Panc1 (cell line): ENCODE data around the gene DLGAP3. TPM values are rescaled to one million over a fixed set of nuclear protein-coding genes. Genes with fewer than 3 reads are reported as not detected.

Experiments used
- ATAC-seq: fragments of 200-7000 bp; cut with Tn5 transposase; 2 replicates; pipeline ENCODE4 v1.9.1; 2020; ENCODE audit warnings: mild to moderate bottlenecking, moderate library complexity
- Bru-seq: library from RNA; stranded (reverse); fragments of 400-500 nt; gene quantifications from one replicate; lab custom pipeline; 2021; lab: Mats Ljungman, UMichigan
- BruChase-seq, 2 experiments: library from RNA; stranded (reverse); fragments of 400-500 nt; gene quantifications; one replicate each; lab custom pipeline; 2021; lab: Mats Ljungman, UMichigan
- BruUV-seq: library from RNA; stranded (reverse); fragments of 400-500 nt; replicated peaks from 2 replicates; lab custom pipeline; 2021; lab: Mats Ljungman, UMichigan
- CTCF ChIA-PET: fragments of 300-600 bp; sonication (Branson Sonifier 250); formaldehyde crosslinking; loops from one replicate; lab custom pipeline; 2022; ENCODE audit warnings: antibody characterized with exemption; lab: Charles Lee
- POLR2A ChIA-PET: fragments of 300-600 bp; sonication (Branson Sonifier 250); formaldehyde crosslinking; loops from one replicate; lab custom pipeline; 2022; ENCODE audit warnings: antibody characterized with exemption; lab: Charles Lee
- DNase-seq: peaks from one replicate; pipeline ENCODE4 v3.0.0-alpha.2; 2010; ENCODE audit warnings: low read depth, low spot score
- H3K27ac ChIP-seq: 2 replicates; pipeline ENCODE4 v1.5.1; 2011; ENCODE audit warnings: mild to moderate bottlenecking, low read length, inconsistent platforms
- H3K27me3 ChIP-seq: fragments of 200-500 bp; sonication (Bioruptor generic); 2 replicates; pipeline ENCODE4 v1.6.0; 2014; ENCODE audit warnings: low read length, inconsistent platforms; ENCODE audit not compliant: control insufficient read depth, insufficient read depth
- H3K36me3 ChIP-seq: fragments of 200-500 bp; sonication (Bioruptor generic); 2 replicates; pipeline ENCODE4 v1.5.1; 2014; ENCODE audit warnings: inconsistent platforms, mild to moderate bottlenecking, low read length, moderate library complexity; ENCODE audit not compliant: control insufficient read depth, insufficient read depth
- H3K4me1 ChIP-seq: 2 replicates; pipeline ENCODE4 v1.5.1; 2011; ENCODE audit warnings: inconsistent platforms, mild to moderate bottlenecking, low read length, moderate library complexity; ENCODE audit not compliant: control insufficient read depth, insufficient read depth
- H3K4me3 ChIP-seq, 2 experiments: 2 replicates each; pipeline ENCODE4 v1.5.1; 2011 to 2012; ENCODE audit warnings: low read depth in 2 of 2, low read length in 2 of 2, mild to moderate bottlenecking in 2 of 2, inconsistent platforms in 1 of 2, moderate library complexity in 1 of 2
- H3K9me3 ChIP-seq: fragments of 200-500 bp; sonication (Bioruptor generic); 2 replicates; pipeline ENCODE4 v1.5.1; 2014; ENCODE audit warnings: low read depth, mild to moderate bottlenecking, inconsistent platforms, low read length, moderate library complexity; ENCODE audit not compliant: control insufficient read depth, insufficient read depth
- CTCF ChIP-seq: fragments of 450-650 bp; IDR thresholded peaks from 2 replicates; pipeline ENCODE4 v1.5.1; 2017; ENCODE audit warnings: mild to moderate bottlenecking
- POLR2AphosphoS5 ChIP-seq: IDR thresholded peaks from 2 replicates; pipeline ENCODE4 v1.6.1; 2012; ENCODE audit warnings: mild to moderate bottlenecking, low read depth, low read length, moderate library complexity
- REST ChIP-seq, 2 experiments: IDR thresholded peaks; 2 replicates each; pipeline ENCODE4 v1.6.1; 2011 to 2012; ENCODE audit warnings: low read depth in 2 of 2, control low read depth in 1 of 2, low read length in 1 of 2, mild to moderate bottlenecking in 1 of 2, moderate library complexity in 1 of 2; ENCODE audit not compliant: insufficient read depth in 1 of 2
- SIN3A ChIP-seq: IDR thresholded peaks from 2 replicates; pipeline ENCODE4 v1.6.1; 2012; ENCODE audit warnings: low read depth, mild to moderate bottlenecking, low read length, moderate library complexity, borderline replicate concordance; ENCODE audit not compliant: insufficient read depth
- TCF7L2 ChIP-seq: IDR thresholded peaks from 2 replicates; pipeline ENCODE4 v1.6.1; 2011; ENCODE audit warnings: mild to moderate bottlenecking, low read depth, low read length, inconsistent platforms
- in situ Hi-C: cut with HindIII; loops from 2 replicates; pipeline ENCODE4 v1.10.0; 2016; ENCODE audit warnings: low sequenced_read_pairs, low pct_unique_long_range_greater_than_20kb
- intact Hi-C: fragments of 100-400 bp; cut with micrococcal nuclease; formaldehyde crosslinking; loops from one replicate; pipeline ENCODE4 v1.10.0; 2022; ENCODE audit not compliant: unreplicated experiment
- long read RNA-seq: library from polyadenylated mRNA; unstranded; transcript quantifications from one replicate; pipeline ENCODE4 v2.0.0, GENCODE V29; 2021; ENCODE audit not compliant: unreplicated experiment
- polyA plus RNA-seq: library from polyadenylated mRNA; unstranded; fragments of >200 nt; gene quantifications from one replicate; pipeline ENCODE4 v1.2.1, GENCODE V29; 2012; ENCODE audit warnings: missing spikeins; ENCODE audit not compliant: insufficient read length
- total RNA-seq: library from RNA; stranded (reverse); gene quantifications from one replicate; pipeline ENCODE4 v1.2.1, GENCODE V29; 2021; ENCODE audit not compliant: unreplicated experiment

The DLGAP3 gene
- 0.87 TPM for total RNA-seq
- polyA plus RNA-seq: 0.33 TPM
- Bru-seq, nascent RNA: percentile 24 among the genes with signal in this experiment
- percentile 23 among the genes with signal in this experiment for BruChase-seq, experiment 1, labeled RNA remaining after a 2-hour chase
- BruChase-seq, experiment 2, labeled RNA remaining after a 6-hour chase: percentile 22 among the genes with signal in this experiment
- long read RNA-seq: 0 reads

GRCh38 chr1:34929497-34929852 is at the start of gene DLGAP3:
Gene DLGAP3 (minus strand): TSS chr1:34929650. CDS start chr1:34905383, 24,267 bp downstream.
- Histone ChIP-seq H3K27ac (no peak within 1 kb of the TSS), H3K36me3 (no peaks in the 10 kb centered on the region), H3K4me3 (peak within 1 kb of the TSS; percentile 28 to 36), H3K9me3 (no peaks in the 10 kb centered on the region), H3K27me3 (peaks cover 21% of the 10 kb centered on the region), H3K4me1 (no peaks in the 10 kb centered on the region)
- in situ Hi-C loops: no loop called here
- peak; percentile 54 for ATAC-seq
- no TSS peak for BruUV-seq
- DNase-seq: no peak
- ChIA-PET POLR2A (no interaction called here), CTCF (no interaction called here)
- intact Hi-C loops: no loop called here
- TF ChIP-seq CTCF: no peak
- TF ChIP-seq REST (IDR thresholded peaks at IDR 0.05; ENCODE audit: insufficient read depth in 1 of 2, low read depth in 2 of 2, low read length in 1 of 2): no peak
- TF ChIP-seq TCF7L2: no peak
- no peak for TF ChIP-seq POLR2AphosphoS5
- no peak for TF ChIP-seq SIN3A

GRCh38 chr1:34978921-34979320 is 49.5 kb upstream of the DLGAP3 start:
- H3K27ac ChIP-seq: no peak overlapping the region
- no peak overlapping the region for H3K4me3 ChIP-seq
- ATAC-seq (no peak), DNase-seq (no peak)
- no peaks in the 10 kb centered on the region; the same call in 1 of the 2 replicates for H3K36me3 ChIP-seq
- no peaks in the 10 kb centered on the region for H3K27me3 ChIP-seq
- in situ Hi-C loops (no loop called here), intact Hi-C loops (no loop called here)
- BruUV-seq: no TSS peak
- POLR2A ChIA-PET: no interaction called here
- TF ChIP-seq TCF7L2: no peak
- TF ChIP-seq REST (IDR thresholded peaks at IDR 0.05; ENCODE audit: insufficient read depth in 1 of 2, low read depth in 2 of 2, low read length in 1 of 2): no peak
- TF ChIP-seq POLR2AphosphoS5: no peak
- TF ChIP-seq CTCF: no peak
- no peaks in the 10 kb centered on the region for H3K9me3 ChIP-seq
- peaks cover 2% of the 10 kb centered on the region for H3K4me1 ChIP-seq
- CTCF ChIA-PET: no interaction called here
